Kidney tubule cell (primary cell): ENCODE data around the gene TMEM150A.
A peak's percentile ranks its signal among the peaks of the same experiment; 100 is the strongest.
"Not testable (repeated sequence)": the region's sequence is repeated elsewhere in the genome, so short reads cannot be mapped to it uniquely, and the experiment has no call there.

Source experiments
- DNase-seq: peaks from one replicate; pipeline ENCODE4 v3.0.0-alpha.2; 2018; ENCODE audit warnings: low spot score

Gene TMEM150A

DNA sequence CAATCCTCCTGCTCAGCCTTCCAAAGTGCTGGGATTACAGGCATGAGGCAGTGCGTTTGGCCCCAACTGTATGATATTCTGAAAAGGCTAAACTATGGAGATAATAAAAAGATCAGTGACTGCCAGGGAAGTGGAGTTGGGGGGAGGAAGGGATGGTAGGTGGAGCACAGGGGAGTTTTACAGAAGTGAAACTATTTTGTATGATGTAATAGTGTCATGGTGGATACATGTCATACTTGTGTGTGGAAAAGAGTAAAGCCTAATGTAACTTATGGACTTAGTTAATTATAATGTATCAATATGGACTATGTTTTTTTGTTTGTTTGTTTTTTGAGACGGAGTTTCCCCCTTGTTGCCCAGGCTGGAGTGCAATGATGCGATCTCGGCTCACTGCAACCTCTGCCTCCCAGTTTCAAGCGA, 38.3 kb downstream of the TMEM150A start:
- DNase-seq, result no peak

DNA sequence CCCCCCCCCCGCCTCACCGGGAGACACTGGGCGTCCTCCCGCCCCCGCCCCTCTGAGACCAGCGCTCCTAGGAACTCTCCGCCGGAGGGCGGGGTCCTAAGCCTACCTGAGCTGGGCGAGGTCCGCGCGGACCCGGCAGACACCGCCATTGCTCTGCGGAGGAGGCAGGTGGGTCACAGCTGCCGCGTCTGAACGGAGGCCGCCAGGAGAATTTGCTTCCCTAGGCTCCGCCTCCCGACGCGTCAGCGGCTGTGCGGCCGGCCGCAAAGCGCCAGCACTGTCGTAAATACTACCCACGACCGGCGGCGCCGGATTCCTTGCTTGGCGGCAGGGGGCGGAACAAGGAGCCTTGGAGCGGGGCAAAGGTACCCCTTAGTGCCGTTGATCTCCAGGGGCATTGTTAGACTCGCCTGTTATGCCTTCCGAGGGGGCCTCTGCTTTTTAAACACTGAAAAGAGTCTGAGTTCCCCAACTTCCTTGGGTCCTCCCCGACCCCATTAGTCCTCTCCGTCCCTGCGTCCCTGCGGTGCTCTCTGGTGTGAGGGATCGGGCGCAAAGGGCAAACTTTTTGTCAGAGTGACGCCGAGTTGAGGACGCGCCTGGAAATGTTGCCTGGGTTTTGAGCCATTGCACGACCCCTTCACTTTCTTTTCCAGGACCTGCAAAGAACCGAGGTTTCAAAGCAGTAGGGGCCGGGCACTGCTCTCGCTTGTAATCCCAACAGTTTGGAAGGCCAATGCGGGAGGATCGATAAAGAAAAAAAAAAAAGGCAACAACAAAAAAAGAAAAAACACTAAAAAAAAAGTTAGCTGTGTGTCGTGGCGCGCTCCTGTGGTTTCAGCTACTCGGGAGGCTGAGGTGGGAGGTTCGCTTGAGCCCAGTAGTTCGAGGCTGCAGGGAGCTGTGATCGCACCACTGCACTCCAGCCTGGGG, 41.0 kb downstream of the TMEM150A start, which contains the start of gene GGCX:
TSS of gene GGCX (minus strand) at position 214 of the 933 bp plus-strand sequence. CDS start at position 149, 65 bp downstream.
- DNase-seq, result peak; percentile 95

DNA sequence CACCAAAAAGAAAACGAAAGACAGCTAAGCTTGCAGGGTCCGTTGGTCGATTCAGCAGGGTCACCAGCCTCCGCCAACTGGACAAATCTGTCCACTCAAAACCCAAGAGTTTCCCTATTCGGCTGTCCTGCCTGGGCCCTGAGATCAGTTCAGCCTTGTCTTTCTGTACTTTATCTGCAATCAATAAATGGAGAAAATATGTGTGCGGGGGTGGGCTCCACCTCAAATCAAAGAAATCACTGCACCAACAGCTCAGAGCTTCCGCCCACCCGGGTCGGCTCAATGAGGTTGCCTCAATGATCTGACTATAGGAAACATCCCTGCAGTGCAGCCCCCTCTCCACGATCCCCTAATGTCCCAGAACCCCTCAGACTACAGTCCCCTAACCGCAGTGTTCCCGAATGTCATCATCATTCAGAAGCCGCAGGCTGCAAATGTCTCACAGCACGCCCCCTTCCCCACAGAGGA, 41.7 kb downstream of the TMEM150A start:
- DNase-seq, result no peak

DNA sequence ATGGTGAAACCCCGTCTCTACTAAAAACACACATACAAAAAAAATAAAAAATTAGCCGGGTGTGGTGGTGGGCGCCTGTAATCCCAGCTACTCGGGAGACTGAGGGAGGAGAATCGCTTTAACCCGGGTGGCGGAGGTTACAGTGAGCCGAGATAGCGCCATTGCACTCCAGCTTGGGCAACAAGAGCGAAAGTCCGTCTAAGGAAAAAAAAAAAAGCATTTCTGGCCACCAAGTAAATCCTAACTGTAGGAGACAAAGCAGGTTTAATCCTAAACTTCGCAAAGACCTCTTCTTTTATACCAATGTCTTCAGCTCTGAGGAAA, 42.1 kb downstream of the TMEM150A start:
- DNase-seq, result not testable (repeated sequence)

DNA sequence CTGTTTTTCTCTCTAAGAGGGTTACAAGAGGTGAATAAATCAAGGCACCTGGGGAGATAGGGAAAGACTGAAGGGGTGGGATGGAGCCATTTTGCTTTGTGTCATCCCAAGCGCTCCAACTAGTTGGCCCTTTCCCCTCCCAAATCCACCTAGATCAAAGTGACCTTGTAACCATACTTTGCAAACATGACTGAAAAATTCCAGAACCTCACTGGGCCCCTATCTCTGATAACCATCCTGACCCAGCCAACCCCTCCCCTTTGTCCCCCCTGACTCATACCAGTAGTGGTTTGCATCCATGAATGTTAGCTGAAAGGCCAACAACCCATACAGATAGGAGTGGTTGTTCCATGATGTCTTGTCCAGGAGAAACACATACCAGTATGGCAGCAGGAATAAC, 44.3 kb downstream of the TMEM150A start:
- DNase-seq, result no peak

DNA sequence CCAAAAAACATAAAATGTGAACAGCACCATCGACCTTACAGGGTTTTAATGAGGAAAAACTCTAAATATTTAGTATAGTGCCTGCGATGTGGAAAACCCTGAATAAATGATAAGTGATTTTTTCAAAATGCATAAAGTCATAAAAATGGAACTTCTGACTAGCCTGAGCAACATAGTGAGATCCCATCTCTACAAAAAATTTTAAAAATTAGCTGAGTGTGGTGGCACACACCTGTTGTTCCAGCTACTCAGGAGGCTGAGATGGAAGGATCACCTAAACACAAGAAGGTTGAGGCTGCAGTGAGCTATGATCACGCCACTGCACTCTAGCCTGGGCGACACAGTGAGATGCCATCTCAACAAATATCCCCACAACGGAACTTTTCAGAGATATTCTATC, 45.4 kb downstream of the TMEM150A start:
- DNase-seq, result no peak

DNA sequence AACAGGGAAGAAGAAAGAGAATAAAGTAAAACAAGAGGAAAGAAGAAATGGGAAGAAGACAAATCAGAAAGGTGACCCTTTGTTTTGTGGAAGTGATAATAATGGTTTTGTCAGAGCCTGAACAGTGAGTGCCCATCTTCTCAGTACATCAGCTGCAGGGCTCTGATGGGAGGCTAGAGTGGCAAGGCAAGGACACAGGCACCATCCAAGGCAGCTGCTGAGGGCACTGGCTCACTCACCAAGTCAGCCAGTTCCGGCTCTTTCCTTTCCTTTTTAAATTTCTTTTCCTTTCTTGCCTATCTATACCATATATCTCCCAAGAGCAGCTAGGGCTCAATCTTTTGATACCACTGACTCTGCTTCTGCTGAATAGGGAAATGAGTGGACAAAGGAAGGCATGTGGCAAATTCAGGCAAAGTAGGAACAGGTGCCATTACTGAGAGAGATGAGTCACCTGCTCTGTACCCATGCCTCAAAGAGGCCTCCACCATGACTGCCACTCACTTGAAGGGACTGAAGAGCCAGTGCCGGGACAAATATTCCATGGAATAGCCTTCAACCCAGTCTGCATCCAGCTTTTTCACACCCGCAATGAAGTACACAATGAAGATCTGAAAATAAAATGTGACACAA, 47.4 kb downstream of the TMEM150A start:
- no peak for DNase-seq

DNA sequence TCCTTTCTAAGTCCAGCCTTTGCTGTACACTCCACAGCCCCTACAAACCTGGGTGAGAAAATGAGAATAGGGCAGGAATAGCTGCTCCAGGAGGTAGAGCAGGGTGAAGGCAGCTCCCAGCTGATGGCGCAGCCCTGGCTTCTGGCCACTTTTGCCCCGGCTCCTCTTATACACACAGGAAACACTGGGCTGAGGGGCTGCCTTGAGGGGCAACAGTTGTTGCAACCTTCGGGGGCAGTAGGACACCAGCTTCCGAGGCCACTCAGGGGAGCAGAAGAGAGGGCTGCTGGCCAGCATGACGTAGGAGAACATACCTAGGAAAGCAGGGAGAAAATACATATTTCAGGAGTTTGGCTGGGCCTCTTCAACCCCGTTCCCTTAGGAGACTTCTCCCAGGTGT, 49.3 kb downstream of the TMEM150A start:
- DNase-seq, result no peak

DNA sequence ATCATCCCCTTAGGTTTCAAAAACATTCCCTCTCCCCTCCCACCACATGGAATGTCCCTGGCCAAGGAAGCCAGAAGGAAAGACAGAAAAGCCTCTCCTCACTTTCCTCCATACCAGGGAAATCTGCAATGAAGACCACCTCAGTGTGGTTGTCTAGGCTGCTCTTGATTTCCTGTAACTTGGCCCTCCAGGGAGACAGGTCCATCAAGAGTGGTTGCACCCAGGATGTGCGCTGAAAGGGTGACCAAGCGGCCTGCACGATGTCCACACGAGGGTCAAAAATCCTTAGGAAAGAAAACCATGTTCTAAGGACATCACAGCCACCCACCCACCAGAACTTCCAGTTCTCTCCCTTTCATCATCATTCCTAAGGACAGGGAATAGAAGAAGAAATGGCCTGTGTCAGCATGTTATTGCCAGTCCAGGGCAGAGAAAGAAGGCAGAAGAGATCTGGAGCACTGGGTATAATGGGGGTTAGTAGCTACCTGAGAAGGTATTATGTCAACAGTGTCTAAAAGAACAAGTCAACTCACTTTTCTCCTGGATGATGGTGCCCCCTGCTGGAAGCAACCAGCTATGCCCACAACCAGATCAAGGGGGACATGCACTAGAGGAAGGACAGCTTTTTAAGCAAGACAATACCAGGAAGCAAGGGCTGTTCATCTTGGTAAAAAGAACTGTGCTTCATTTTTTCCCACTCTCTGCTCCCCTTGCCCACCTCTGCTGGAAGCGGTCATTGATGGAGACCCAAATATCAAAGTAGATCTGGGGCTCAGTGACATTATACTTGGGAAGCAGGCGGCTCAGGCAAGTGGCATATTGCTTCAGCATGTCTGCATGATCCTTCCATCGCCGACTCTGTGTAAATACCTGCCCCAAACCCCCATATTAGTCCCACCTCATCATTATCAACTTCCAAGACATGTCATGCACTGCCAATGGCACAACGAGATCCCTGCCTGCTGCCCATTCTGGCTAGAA, 50.5 kb downstream of the TMEM150A start:
- DNase-seq, result peak; percentile 82

DNA sequence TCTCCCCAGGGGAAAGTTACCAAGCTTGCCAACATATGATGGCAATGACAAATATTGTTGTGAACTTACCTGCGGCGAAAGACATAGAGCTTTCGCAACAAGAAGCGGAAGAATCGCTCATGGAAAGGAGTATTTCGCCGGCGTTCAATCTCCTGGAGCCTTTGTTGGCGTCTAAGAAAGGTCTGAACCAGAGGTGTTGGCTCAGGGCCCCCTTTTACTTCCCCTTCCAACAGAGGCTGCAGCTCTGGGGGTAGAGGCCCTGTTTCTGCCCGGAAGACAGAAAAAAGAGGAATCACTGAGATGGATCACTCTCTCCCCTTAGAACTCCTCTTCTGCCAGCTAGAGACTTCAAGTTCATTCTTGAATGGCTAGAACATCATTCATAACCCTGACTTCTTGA, 52.0 kb downstream of the TMEM150A start:
- DNase-seq, result no peak

DNA sequence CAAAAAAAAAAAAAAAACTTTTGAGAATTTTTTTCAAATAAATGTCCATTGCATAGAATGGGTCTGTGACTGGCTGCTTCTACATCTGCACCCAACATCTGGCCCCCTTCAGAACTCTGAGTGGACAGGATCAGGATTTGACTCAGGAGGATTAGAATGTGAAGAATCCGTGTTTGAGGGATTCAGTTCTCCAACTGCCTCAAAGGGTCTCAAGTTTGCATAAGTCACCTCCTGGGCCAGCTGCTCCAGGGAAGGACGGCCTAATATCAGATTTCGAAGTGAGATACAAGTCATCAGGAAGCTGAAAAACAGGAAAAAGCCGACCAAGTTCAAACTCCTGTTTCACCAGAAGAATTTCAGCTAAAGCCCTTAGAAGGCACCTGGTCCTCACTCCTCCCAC, 52.7 kb downstream of the TMEM150A start:
- DNase-seq, result peak; percentile 28

DNA sequence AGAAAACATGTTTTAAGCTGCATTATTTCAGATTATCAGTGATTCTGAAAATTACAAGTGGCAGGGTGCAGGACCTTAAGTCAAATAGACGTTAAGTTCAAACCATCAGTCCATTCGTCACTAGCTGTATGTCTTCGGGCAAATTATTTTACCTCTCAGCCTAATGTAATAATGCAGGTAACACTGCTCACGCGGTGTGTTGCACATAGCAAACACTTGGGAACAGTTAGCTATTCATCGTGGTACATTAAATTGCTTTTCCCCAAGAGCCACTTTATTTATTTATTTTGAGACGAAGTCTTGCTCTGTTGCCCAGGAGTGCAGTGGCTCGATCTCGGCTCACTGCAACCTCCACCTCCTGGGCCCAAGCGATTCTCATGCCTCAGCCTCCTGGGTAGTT, 53.4 kb downstream of the TMEM150A start:
- no peak for DNase-seq

DNA sequence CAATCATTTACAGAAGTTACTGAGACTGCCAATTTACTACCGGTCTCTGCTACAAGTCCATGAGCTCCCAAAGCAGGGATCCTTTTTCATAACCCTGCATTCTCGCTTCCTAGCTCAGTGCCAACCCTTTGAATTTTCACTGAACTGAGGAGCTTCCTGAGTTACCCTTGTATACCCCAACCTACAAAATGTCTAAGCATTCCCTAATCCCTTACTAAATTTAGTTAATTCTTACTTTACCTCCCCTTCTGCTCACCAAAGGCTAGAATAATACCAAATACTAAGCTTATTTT, 53.9 kb downstream of the TMEM150A start:
- no peak for DNase-seq
